Mucosa of stomach (tissue), 1 donor: ENCODE measurements around the gene ZNF705A.
A peak's percentile ranks its signal among the peaks of the same experiment; 100 is the strongest.
"Not testable (repeated sequence)": the region's sequence is repeated elsewhere in the genome, so short reads cannot be mapped to it uniquely, and the experiment has no call there.

ENCODE experiments used
- H3K27me3 ChIP-seq: one replicate; pipeline ENCODE4 v1.7.0; 2013; ENCODE audit warnings: mild to moderate bottlenecking, low read length; ENCODE audit not compliant: control insufficient read depth, insufficient read depth
- H3K36me3 ChIP-seq: one replicate; pipeline ENCODE4 v1.7.0; 2013; ENCODE audit warnings: low read length; ENCODE audit not compliant: control insufficient read depth, insufficient read depth
- H3K4me1 ChIP-seq: one replicate; pipeline ENCODE4 v1.7.0; 2013; ENCODE audit warnings: mild to moderate bottlenecking, low read length; ENCODE audit not compliant: control insufficient read depth, insufficient read depth
- H3K4me3 ChIP-seq: one replicate; pipeline ENCODE4 v1.7.0; 2013; ENCODE audit warnings: low read length
- H3K9ac ChIP-seq: one replicate; pipeline ENCODE4 v1.7.0; 2013; ENCODE audit warnings: mild to moderate bottlenecking, low read length, moderate library complexity
- H3K9me3 ChIP-seq: one replicate; pipeline ENCODE4 v1.7.0; 2013; ENCODE audit warnings: mild to moderate bottlenecking, low read length, moderate library complexity; ENCODE audit not compliant: control insufficient read depth
- donor health status: Pancreatic carcinoma.

ZNF705A gene

DNA sequence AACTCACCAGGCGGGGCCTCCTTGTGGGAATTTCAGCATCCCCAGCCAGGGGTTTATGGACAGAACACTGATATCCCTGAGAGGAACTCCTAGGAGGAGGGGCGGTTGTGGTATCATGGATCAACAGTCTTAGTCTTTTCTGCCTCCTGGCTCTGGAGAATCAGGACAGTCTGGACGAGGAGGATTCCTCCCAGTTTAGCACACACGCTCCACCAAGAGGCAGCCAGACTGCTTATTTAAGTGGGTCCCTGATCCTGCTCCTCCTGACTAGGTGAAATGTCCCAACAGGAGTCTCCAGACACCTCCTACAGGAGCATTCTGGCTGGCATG lies 10.4 kb upstream of the ZNF705A start:
- Histone ChIP-seq H3K36me3 (no peaks in the 10 kb centered on the region), H3K4me3 (no peak overlapping the region), H3K9ac (no peak overlapping the region), H3K9me3 (no peaks in the 10 kb centered on the region), H3K27me3 (no peaks in the 10 kb centered on the region), H3K4me1 (no peaks in the 10 kb centered on the region)

DNA sequence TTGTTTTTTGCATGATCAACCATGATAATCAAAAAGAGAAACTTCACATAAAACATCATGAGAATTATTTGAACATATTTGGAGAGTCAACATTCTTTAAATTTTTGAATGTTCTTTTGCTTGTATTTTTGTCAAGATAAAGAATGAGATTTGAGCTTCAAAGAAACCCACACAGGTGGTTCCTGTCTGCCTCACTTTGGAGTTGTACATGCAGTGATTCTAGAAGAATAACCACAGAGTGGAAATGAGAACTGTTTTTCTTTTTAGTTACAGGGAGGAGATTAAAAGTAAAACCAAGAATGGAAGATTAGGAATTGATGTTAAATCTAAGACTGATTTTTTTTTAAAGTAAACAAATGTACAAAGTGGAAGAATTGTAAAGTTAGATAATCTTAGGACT lies 2.3 kb upstream of the ZNF705A start:
- no peak overlapping the region for H3K4me3 ChIP-seq
- no peak overlapping the region for H3K9ac ChIP-seq
- no peaks in the 10 kb centered on the region for H3K9me3 ChIP-seq
- no peaks in the 10 kb centered on the region for H3K4me1 ChIP-seq
- H3K27me3 ChIP-seq = no peaks in the 10 kb centered on the region
- H3K36me3 ChIP-seq = no peaks in the 10 kb centered on the region

DNA sequence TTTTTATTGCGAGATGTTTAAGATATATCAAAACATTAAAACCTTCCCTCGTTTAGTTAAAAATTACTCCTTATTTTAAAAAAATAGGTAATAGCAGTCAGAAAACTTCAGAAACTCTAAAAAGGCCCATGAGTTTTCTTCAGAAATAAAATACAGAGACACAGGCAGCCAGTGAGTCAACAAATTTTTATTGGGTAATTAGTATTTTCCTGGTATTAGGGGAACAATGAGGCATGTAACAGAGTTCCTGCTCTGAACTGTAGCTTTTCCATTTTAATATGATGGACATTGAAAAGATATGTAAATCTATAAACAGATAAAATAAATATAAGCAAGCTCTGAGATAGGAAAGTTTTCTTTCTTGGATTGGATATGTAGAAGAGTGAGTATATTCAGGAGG lies 399 bp upstream of the ZNF705A start:
- Histone ChIP-seq H3K36me3 (no peaks in the 10 kb centered on the region), H3K27me3 (no peaks in the 10 kb centered on the region), H3K9ac (no peak overlapping the region), H3K4me3 (no peak overlapping the region), H3K9me3 (no peaks in the 10 kb centered on the region), H3K4me1 (no peaks in the 10 kb centered on the region)

DNA sequence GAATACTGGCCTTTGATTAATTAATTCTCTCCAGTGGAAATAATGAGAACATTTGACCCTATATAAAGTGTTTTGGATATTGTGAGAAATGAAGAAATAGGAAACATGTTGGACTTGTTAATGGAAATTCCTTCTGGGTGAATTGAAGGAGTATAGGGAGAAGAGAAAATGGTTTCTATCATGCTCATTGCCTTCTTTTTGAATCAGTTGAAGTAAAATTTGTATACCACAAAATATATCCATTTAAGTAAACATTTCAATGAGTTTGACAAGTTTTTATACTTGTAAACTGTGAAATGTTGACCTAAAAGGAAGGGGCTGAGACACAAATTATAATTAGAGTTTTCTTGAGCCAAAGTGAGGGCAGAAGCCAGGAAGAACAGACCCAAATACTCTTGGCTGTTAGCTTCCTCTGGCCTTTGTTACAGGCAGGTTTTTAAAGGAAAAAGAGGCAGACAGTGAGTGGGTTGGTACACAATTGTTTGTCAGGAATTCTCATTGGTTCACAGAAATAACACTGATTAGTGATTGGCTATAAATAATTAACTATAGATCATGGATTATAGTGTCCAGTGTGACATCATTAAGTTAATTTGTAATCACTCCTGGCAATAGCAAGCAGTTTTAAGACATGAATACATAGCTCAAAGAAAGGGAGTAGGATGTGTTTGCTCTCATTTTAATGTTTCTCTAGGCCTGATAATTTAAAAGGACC lies 826 bp downstream of the ZNF705A start:
- no peak overlapping the region for H3K4me3 ChIP-seq
- no peak overlapping the region for H3K9ac ChIP-seq
- H3K27me3 ChIP-seq = no peaks in the 10 kb centered on the region
- H3K4me1 ChIP-seq = no peaks in the 10 kb centered on the region
- no peaks in the 10 kb centered on the region for H3K9me3 ChIP-seq
- no peaks in the 10 kb centered on the region for H3K36me3 ChIP-seq

DNA sequence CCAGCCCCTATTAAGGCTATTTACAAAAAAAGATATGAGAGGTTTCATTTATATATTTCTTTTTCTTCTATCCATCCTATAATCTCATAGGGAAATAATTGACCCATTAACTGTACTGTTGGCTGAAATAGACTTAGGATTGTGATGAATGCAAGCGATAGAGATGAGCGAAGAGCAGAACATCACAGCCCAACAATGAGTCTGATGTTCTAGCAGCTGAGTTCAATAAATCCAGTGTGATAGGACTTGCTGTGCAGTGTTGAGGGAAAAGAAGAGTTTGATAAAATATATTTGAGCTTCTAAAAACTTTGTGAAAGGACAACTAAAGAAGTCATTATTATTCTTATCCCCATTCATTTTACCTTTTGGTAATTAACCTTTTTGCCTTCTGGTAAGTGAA lies 16.1 kb downstream of the ZNF705A start:
- not testable (repeated sequence) for H3K36me3 ChIP-seq, H3K4me1 ChIP-seq, H3K9me3 ChIP-seq, H3K27me3 ChIP-seq, H3K9ac ChIP-seq, H3K4me3 ChIP-seq

DNA sequence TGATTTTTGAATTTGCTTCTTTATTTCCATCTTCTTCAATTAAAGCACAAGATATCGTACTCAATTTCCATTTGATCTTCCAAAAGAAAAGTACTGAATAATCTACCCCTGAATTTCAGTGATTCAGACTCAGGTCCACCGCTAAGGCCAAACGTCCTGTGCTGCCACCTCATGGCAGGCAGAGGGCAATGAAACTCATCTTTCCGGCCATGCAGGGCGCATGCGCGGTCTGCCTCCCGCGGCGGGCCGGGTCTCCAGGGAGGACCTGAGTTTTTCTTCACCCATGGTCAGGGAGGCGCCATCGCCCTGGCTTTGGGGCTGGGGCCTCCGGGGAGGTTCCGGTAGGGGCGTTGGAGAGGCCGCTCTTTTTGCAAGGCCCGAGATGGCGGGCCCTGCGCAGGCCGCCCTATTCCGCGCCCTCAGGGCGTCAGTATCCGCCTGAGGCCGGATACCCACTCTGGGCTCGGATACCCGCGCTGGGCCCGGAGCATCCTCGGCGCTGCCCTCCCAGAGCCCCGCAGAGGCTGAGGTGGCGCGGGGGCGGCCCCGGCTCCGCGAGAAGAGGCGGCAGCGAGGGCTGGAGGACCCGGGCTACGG lies 23.3 kb downstream of the ZNF705A start:
- Histone ChIP-seq H3K9ac (peak overlapping the region; percentile 68), H3K4me3 (peak overlapping the region; percentile 14)
- not testable (repeated sequence) for H3K36me3 ChIP-seq, H3K9me3 ChIP-seq, H3K4me1 ChIP-seq, H3K27me3 ChIP-seq

DNA sequence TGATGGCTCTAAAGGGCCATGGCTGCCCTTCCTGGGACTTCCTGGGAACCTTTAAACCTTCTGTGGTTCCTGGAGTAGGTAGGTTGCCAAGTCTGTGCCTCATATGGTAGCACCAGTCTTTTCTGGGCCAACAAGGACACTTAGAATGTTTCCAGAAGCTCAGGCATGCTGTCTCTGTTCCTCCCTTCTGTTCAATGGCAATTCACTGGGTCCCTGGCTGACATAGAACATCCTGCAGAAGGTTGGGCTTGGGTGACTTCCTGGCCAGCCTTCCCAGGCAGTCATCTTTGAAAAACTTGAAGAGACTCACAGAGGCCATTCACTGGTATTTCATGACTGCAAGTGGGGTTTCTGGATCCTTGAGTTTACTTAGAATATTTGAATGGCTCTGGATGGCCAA lies 24.5 kb downstream of the ZNF705A start:
- not testable (repeated sequence) for H3K9ac ChIP-seq, H3K4me3 ChIP-seq, H3K9me3 ChIP-seq, H3K4me1 ChIP-seq, H3K27me3 ChIP-seq, H3K36me3 ChIP-seq

DNA sequence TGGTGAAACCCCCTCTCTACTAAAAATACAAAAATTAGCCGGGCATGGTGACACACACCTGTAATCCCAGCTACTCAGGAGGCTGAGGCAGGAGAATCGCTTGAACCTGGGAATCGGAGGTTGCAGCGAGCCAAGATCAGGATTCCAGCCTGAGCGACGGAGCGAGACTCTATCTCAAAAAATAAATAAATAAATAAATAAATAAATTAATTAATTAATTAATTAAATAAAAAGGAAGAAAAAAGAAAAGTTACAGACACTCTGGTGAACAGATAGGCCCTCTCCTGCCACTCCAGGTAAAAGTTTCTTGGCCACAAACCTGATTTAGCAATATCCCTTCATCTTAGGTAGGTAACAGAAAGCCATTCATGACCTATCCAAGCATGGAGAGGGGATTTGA lies 26.1 kb downstream of the ZNF705A start:
- not testable (repeated sequence) for H3K27me3 ChIP-seq, H3K4me1 ChIP-seq, H3K9me3 ChIP-seq, H3K9ac ChIP-seq, H3K4me3 ChIP-seq, H3K36me3 ChIP-seq

DNA sequence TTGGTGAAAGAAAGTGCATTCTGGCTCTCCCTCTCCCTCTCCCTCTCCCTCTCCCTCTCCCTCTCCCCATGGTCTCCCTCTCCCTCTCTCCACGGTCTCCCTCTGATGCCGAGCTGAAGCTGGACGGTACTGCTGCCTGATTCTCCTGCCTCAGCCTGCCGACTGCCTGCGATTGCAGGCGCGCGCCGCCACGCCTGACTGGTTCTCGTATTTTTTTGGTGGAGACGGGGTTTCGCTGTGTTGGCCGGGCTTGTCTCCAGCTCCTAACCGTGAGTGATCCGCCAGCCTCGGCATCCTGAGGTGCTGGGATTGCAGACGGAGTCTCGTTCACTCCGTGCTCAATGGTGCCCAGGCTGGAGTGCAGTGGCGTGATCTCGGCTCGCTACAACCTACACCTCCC lies 26.5 kb downstream of the ZNF705A start:
- not testable (repeated sequence) for H3K4me3 ChIP-seq, H3K27me3 ChIP-seq, H3K4me1 ChIP-seq, H3K9ac ChIP-seq, H3K9me3 ChIP-seq, H3K36me3 ChIP-seq

DNA sequence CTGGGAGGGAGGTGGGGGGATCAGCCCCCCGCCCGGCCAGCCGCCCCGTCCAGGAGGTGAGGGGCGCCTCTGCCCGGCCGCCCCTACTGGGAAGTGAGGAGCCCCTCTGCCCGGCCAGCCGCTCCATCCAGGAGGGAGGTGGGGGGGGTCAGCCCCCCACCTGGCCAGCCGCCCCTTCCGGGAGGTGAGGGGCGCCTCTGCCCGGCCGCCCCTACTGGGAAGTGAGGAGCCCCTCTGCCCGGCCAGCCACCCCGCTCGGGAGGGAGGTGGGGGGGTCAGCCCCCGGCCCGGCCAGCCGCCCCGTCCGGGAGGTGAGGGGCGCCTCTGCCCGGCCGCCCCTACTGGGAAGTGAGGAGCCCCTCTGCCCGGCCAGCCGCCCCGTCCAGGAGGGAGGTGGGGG lies 27.4 kb downstream of the ZNF705A start:
- H3K27me3 ChIP-seq, H3K9ac ChIP-seq, H3K4me3 ChIP-seq, H3K36me3 ChIP-seq, H3K9me3 ChIP-seq, H3K4me1 ChIP-seq: not testable (repeated sequence)

DNA sequence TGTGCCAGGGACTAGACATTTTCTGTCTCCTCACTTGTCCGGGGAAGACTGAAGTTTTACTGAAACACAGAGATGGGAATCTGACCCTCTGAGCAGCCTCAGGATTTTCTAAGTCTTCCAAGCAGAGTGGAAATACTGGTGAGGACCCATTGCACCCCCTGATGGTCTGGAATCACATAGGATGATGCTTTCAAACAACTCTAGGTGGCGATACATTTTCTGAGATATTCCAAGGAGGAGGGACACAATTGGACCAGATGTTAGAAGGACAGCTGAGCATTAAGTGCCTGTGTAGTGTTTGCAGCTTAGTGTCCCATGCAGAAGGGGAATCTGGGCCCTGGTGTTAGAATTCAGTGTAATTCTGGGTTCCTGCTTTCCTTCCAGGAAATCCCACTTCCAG lies 31.3 kb downstream of the ZNF705A start:
- not testable (repeated sequence) for H3K27me3 ChIP-seq, H3K9me3 ChIP-seq, H3K36me3 ChIP-seq, H3K9ac ChIP-seq, H3K4me1 ChIP-seq, H3K4me3 ChIP-seq

DNA sequence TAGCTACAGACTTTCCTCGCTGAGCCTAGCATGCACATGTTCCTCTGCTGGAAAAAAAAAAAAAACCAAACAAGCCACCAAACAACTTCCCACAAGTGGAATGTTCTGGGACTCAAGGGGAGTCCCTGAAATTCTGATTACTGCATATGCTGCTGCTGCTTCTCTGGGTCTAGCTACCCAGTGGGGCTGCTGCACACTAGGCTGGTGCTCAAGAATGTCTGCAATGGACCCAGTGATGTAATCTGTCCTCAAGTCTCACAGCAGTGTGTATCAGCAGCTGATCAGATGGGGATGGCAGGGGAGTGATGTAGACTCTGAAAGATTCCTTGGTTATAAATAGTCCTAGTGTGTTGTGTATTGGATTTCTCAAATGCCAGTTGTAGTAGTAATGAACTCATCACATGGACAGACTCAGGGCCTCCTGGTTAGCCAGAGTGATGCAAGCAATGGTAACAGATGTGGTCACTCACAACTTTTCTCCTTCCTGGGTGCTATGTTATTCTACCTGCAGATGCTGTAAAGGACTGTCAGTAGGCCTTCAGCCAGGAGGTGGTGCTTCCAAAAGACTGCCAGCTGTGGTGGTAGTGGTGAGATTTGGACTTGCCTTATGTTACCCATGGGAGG lies 41.0 kb downstream of the ZNF705A start:
- not testable (repeated sequence) for H3K9ac ChIP-seq, H3K27me3 ChIP-seq, H3K9me3 ChIP-seq

More for the DNA sequence above, 41.0 kb downstream of the ZNF705A start:
- not testable (repeated sequence) for H3K36me3 ChIP-seq, H3K4me3 ChIP-seq, H3K4me1 ChIP-seq
